Measurements from ENCODE around the gene MYB. TPM values are rescaled to one million over a fixed set of nuclear protein-coding genes. Genes with fewer than 3 reads are reported as not detected.
"Not testable (repeated sequence)": the region's sequence is repeated elsewhere in the genome, so short reads cannot be mapped to it uniquely, and the experiment has no call there.

The MYB gene
- total and polyA plus RNA-seq, 9 donors: 0.40 to 1.5 (median 1.1) TPM

DNA sequence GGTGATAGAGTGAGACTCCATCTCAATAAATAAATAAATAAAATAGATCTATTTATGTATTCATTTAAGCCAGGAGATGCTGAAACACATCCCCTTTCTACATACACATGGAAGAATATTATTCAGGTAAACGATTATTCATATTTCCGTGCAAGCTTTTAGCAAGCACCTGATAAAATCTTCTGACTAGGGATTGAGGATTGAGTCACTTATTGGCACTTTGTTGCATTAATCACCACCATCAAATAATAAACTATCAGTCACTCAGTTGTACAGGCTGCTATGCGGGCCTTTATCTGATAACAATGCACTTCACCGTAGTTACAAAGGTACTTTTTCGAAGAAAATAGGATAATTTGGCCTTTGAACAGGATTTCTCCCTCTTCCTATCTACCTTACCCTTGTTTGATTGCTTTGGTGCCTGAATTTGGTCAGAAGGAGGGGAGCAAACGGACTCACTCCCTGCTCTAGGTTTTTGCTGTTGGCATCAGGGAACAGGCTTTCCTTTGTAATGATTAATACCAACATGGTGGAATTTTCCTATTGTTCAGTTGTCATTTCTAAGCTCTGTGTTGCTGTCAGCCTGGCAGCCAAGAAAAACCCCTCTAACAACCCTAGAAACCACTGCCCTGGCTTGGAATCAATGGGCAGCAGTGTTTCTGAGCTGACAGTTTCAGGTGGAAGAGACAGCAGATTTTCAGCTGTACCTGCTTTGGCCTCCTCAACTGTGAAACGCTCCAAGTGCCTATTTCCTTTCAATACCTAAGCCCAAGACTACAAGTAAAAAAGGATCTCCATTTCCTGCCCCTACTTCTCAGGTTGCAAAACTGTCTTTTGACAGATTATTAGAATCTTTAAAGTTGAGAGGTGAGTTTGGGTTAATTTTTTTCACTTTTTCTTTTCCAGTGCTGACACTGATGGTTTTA lies 63.0 kb downstream of the MYB start:
- Histone ChIP-seq H3K4me3 (ENCODE audit: low read length) (no peak overlapping the region), H3K9me3 (replicated peaks; ENCODE audit: control insufficient read depth, low read depth, low read length) (no peaks in the 10 kb centered on the region), H3K36me3 (ENCODE audit: control insufficient read depth, insufficient read depth, low read length) (no peaks in the 10 kb centered on the region), H3K27ac (ENCODE audit: low read length) (no peak overlapping the region), H3K27me3 (ENCODE audit: control insufficient read depth, insufficient read depth, low read length) (no peaks in the 10 kb centered on the region), H3K4me1 (ENCODE audit: control insufficient read depth, insufficient read depth, low read length) (no peaks in the 10 kb centered on the region)
- DNase-seq: no peak
- no CpG with 5 or more reads among the region's 7 CpGs for WGBS (ENCODE audit: insufficient coverage)

DNA sequence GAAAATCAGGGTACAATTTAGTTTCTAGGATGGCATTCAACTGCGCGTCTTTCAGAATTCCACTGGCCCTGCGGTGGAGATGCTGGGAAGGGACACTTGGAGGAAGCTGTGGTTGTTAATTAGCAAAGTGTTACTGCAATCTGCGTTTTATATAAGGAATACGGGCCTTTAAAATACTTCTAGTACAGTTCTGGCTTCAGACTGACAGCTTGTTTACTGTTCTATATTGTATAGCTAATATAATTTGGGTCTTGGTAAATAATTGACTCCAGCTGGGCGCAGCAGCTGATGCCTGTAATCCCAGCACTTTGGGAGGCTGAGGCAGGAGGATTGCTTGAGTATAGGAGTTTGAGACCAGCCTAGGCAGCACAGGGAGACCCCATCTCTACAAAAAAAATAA lies 63.7 kb downstream of the MYB start:
- no peak overlapping the region for H3K4me3 ChIP-seq (ENCODE audit: low read length)
- WGBS (ENCODE audit: insufficient coverage): 92% methylated on average over 4 of the region's 6 CpGs
- H3K9me3 ChIP-seq (replicated peaks; ENCODE audit: control insufficient read depth, low read depth, low read length): no peaks in the 10 kb centered on the region
- no peaks in the 10 kb centered on the region for H3K4me1 ChIP-seq (ENCODE audit: control insufficient read depth, insufficient read depth, low read length)
- no peak overlapping the region for H3K27ac ChIP-seq (ENCODE audit: low read length)
- no peak for DNase-seq
- H3K27me3 ChIP-seq (ENCODE audit: control insufficient read depth, insufficient read depth, low read length): no peaks in the 10 kb centered on the region
- H3K36me3 ChIP-seq (ENCODE audit: control insufficient read depth, insufficient read depth, low read length): no peaks in the 10 kb centered on the region

DNA sequence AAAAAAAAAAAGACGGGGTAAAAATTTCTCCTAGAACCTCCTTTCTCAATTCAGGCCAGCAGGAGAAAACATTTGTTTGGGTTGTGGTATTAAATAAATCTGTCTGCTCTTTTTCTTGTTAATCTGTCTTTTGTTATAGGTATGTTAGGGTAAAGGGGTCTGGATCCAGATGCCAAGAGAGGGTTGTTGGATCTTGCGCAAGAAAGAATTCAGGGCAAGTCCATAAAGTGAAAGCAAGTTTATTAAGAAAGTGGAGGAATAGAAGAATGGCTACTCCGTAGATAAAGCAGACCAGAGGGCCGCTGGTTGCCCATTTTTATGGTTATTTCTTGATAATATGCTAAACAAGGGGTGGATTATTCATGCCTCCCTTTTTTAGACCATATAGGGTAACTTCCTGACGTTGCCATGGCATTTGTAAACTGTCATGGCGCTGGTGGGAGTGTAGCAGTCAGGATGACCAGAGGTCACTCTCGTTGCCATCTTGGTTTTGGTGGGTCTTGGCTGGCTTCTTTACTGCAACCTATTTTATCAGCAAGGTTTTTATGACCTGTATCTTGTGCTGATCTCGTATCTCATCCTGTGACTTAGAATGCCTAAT lies 65.4 kb downstream of the MYB start:
- not testable (repeated sequence) for DNase-seq; H3K4me1 ChIP-seq (ENCODE audit: control insufficient read depth, insufficient read depth, low read length); H3K27me3 ChIP-seq (ENCODE audit: control insufficient read depth, insufficient read depth, low read length); H3K9me3 ChIP-seq (replicated peaks; ENCODE audit: control insufficient read depth, low read depth, low read length); H3K4me3 ChIP-seq (ENCODE audit: low read length); H3K36me3 ChIP-seq (ENCODE audit: control insufficient read depth, insufficient read depth, low read length); H3K27ac ChIP-seq (ENCODE audit: low read length)
- WGBS (ENCODE audit: insufficient coverage): 96% methylated on average over 4 of the region's 8 CpGs

DNA sequence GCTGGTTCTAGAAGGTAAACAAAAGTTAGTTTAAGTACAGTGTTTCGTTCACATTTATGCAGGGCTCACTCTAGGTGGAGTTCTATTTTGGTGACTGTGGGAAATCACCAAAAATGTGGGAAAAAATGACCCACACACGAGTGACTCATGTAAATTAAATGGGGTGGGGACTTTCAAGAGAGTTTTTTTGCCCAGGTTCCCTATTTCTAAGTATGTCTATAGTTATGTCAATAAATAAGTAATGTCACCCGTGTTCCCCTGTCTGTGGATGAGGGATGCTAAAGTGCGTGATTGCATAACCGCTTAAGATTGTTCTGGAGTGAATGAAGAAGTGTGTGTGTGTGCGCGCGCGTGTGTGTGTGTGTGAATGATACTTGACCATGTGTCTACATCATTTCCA lies 69.1 kb downstream of the MYB start:
- H3K27me3 ChIP-seq (ENCODE audit: control insufficient read depth, insufficient read depth, low read length): no peaks in the 10 kb centered on the region

DNA sequence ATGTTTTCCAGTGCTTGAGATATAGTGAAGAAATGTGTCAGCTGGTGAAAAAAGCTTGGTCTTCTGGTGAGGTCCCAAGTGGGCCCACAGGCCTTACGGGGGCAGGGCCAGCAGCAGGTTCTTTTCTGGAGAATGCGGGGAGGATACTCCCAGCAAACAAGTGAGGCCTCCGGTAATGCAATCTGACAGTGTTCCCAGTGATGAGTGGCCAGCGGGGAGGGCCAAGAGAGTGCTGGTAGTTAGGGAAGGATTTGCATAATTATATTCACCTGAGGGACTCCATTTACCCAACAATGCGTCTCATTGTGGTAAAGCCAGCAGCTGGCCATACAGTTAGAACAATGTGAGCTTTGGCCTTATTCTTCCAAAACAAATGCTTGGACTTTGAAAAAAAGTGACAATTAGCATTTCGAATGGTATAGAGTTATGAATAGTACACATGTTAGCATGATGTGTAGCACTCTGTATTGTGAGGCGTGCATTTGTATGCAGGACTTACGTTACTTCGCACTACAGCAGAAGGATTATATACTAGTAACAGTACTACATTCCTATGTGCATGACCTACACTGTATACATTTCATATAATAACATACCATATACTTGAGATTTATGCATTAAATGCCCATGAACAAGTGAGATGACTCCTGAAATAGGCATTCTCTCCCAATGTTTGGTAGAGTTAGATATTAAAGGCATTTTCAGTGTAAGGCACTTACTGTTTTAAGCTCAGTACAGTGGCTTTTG lies 69.8 kb downstream of the MYB start:
- no peaks in the 10 kb centered on the region for H3K36me3 ChIP-seq (ENCODE audit: control insufficient read depth, insufficient read depth, low read length)
- no peak overlapping the region for H3K4me3 ChIP-seq (ENCODE audit: low read length)
- no peaks in the 10 kb centered on the region for H3K4me1 ChIP-seq (ENCODE audit: control insufficient read depth, insufficient read depth, low read length)
- H3K9me3 ChIP-seq (replicated peaks; ENCODE audit: control insufficient read depth, low read depth, low read length): no peaks in the 10 kb centered on the region
- WGBS (ENCODE audit: insufficient coverage): 85% methylated on average over 2 of the region's 9 CpGs
- no peaks in the 10 kb centered on the region for H3K27me3 ChIP-seq (ENCODE audit: control insufficient read depth, insufficient read depth, low read length)
- no peak for DNase-seq
- no peak overlapping the region for H3K27ac ChIP-seq (ENCODE audit: low read length)

More for the DNA sequence above, 69.1 kb downstream of the MYB start:
- WGBS (ENCODE audit: insufficient coverage): 80% methylated on average over 1 of the region's 9 CpGs
- Histone ChIP-seq H3K9me3 (replicated peaks; ENCODE audit: control insufficient read depth, low read depth, low read length) (no peaks in the 10 kb centered on the region), H3K4me3 (ENCODE audit: low read length) (no peak overlapping the region), H3K4me1 (ENCODE audit: control insufficient read depth, insufficient read depth, low read length) (no peaks in the 10 kb centered on the region), H3K27ac (ENCODE audit: low read length) (no peak overlapping the region), H3K36me3 (ENCODE audit: control insufficient read depth, insufficient read depth, low read length) (no peaks in the 10 kb centered on the region)
- no peak for DNase-seq

DNA sequence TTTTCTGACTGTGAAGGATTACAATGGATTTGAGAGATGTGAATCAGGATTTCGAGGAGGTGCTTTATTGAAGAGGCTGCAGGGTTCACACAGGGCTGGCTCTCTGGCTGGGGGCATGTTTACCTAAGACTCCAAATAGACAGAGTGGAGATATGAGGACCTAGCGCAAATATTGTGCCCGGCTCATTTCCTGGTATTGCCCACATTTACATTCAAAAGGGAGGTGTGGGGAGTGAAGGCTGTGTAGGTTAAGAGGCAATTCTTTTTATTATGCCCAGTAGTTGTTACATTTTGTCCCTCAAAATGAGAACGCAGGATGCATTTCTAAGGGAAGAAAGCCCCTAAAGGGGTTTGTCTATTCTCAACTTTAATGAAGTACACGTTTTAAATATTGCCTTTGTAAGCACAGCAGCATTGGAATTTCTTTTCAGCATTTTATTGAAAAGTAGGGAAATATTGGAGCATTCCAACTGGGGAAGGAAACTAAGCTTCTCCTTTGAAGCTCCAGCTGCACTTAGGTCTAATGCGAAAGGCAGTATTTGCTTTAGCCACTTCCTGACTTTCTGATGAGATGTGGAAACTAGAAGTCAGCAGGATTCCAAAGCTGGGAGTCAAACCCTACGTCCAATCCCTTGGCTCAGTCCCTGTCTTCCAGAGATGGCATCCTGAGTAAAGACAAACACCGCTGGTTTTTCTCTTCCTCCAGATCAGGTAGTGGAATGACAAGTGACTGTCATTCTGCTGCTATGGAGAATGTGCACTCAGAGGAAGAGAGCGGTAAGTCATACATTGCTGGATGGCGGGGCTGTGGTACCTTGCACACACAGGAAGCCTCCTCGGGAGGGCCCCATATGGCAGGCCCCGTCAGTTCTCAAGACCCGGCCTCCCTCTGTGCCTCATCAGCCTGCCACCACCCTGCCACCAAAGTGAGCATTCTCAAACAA lies 70.7 kb downstream of the MYB start:
- Histone ChIP-seq H3K27ac (ENCODE audit: low read length) (no peak overlapping the region), H3K27me3 (ENCODE audit: control insufficient read depth, insufficient read depth, low read length) (no peaks in the 10 kb centered on the region), H3K36me3 (ENCODE audit: control insufficient read depth, insufficient read depth, low read length) (no peaks in the 10 kb centered on the region), H3K9me3 (replicated peaks; ENCODE audit: control insufficient read depth, low read depth, low read length) (no peaks in the 10 kb centered on the region), H3K4me3 (ENCODE audit: low read length) (no peak overlapping the region), H3K4me1 (ENCODE audit: control insufficient read depth, insufficient read depth, low read length) (no peaks in the 10 kb centered on the region)
- WGBS (ENCODE audit: insufficient coverage): 72% methylated on average over 6 of the region's 13 CpGs
- peak; percentile 19 for DNase-seq

DNA sequence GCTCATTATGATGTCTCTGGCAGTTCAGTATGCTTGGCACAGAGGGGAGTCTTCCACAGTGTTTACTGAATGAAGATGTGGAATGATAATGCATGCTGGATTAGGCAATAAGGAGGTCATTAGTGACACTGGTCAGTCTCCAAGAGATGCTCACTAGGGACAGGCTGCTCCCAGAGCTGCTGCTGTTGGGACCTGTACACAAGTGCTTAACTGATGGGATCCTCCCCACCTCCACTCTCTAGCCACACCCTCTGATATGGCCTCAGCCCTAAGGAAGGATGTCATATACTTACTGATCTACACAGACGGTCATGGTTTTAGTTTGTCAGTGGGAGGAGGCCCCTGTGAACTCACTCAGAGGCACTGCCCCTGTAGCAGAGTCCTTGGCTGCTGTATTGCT lies 73.4 kb downstream of the MYB start:
- no peaks in the 10 kb centered on the region for H3K4me1 ChIP-seq (ENCODE audit: control insufficient read depth, insufficient read depth, low read length)
- no peak overlapping the region for H3K27ac ChIP-seq (ENCODE audit: low read length)
- no CpG with 5 or more reads among the region's 1 CpG for WGBS (ENCODE audit: insufficient coverage)
- H3K27me3 ChIP-seq (ENCODE audit: control insufficient read depth, insufficient read depth, low read length): no peaks in the 10 kb centered on the region
- H3K36me3 ChIP-seq (ENCODE audit: control insufficient read depth, insufficient read depth, low read length): no peaks in the 10 kb centered on the region
- DNase-seq: no peak
- H3K9me3 ChIP-seq (replicated peaks; ENCODE audit: control insufficient read depth, low read depth, low read length): no peaks in the 10 kb centered on the region
- no peak overlapping the region for H3K4me3 ChIP-seq (ENCODE audit: low read length)

DNA sequence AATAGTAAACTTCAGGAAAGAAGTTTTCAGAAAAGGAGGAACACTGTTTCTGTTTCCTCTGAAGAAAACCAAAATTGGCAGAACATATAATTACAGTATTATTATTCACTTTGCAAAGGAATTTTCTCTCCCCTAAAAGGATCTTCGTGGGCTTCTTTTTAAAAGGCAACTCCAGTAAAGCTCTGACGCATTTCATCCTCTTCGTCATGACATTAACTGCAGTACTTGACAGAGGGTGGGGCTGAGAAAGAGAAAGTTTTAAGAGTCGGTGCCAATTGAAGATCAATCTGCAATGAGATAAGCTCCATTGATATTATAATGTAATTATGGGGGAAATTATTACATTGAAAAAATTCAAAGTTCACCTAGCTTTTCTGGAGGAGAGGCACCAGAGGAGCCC lies 75.8 kb downstream of the MYB start:
- DNase-seq: no peak
- no CpG with 5 or more reads among the region's 4 CpGs for WGBS (ENCODE audit: insufficient coverage)
- Histone ChIP-seq H3K4me3 (ENCODE audit: low read length) (no peak overlapping the region), H3K4me1 (ENCODE audit: control insufficient read depth, insufficient read depth, low read length) (no peaks in the 10 kb centered on the region), H3K9me3 (replicated peaks; ENCODE audit: control insufficient read depth, low read depth, low read length) (no peaks in the 10 kb centered on the region), H3K27me3 (ENCODE audit: control insufficient read depth, insufficient read depth, low read length) (peaks cover 4% of the 10 kb centered on the region), H3K36me3 (ENCODE audit: control insufficient read depth, insufficient read depth, low read length) (no peaks in the 10 kb centered on the region), H3K27ac (ENCODE audit: low read length) (no peak overlapping the region)

DNA sequence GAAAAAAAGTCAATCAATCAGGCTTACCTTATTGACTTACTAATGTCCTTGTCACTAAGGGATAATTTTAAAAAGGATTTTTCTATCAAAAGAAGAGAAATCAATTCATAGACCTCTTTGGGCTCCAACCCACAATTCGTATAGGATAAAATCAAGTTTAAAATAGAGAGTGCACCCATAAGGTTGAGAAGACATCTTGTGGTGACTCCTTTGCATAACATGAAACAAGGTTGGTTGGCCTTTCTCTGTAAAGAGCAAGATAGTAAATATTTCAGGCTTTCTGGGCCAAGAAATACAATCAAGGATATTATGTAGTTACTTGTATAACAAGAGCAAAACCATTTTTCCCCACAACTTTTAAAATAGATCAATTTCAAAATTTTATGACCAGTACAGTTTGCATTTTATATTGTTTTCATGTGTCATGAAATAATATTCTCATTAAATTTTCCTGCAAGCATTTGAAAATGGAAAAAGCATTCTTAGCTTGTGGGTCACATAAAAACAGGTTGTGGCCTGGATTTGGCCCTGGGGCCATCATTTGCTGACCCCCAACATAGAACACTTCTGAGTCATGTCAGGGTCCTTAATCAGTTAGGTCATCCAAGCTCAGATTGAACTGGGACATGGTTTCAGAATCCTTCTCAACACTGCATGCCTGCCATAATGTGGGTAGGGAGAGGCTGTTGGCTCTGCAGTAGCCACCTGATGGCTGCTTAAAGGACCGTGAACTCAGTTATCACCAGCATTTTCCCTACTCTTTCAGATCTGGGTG lies 76.7 kb downstream of the MYB start:
- Histone ChIP-seq H3K27ac (ENCODE audit: low read length) (no peak overlapping the region), H3K4me3 (ENCODE audit: low read length) (no peak overlapping the region), H3K9me3 (replicated peaks; ENCODE audit: control insufficient read depth, low read depth, low read length) (no peaks in the 10 kb centered on the region), H3K27me3 (ENCODE audit: control insufficient read depth, insufficient read depth, low read length) (peaks cover 4% of the 10 kb centered on the region), H3K4me1 (ENCODE audit: control insufficient read depth, insufficient read depth, low read length) (no peaks in the 10 kb centered on the region), H3K36me3 (ENCODE audit: control insufficient read depth, insufficient read depth, low read length) (no peaks in the 10 kb centered on the region)
- DNase-seq: no peak
- 40% methylated on average over 1 of the region's 2 CpGs for WGBS (ENCODE audit: insufficient coverage)
